HEK293 (cell line): ENCODE results near the gene ELAVL2.

Experiments
- GLI4 ChIP-seq: fragments of 450-650 bp; formaldehyde crosslinking; IDR thresholded peaks from 2 replicates; pipeline ENCODE4 v1.5.1; 2016; ENCODE audit warnings: missing biosample characterization, missing genetic modification characterization
- GLIS1 ChIP-seq: fragments of 450-650 bp; formaldehyde crosslinking; IDR thresholded peaks from 2 replicates; pipeline ENCODE4 v1.5.1; 2016; ENCODE audit warnings: missing biosample characterization, missing genetic modification characterization
- KLF10 ChIP-seq: fragments of 450-650 bp; IDR thresholded peaks from 2 replicates; pipeline ENCODE4 v1.5.1; 2018; ENCODE audit warnings: missing biosample characterization, mild to moderate bottlenecking, missing genetic modification characterization
- OSR2 ChIP-seq: fragments of 450-650 bp; formaldehyde crosslinking; IDR thresholded peaks from 2 replicates; pipeline ENCODE4 v1.5.1; 2016; ENCODE audit warnings: missing biosample characterization, missing genetic modification characterization
- SP2 ChIP-seq: fragments of 450-650 bp; formaldehyde crosslinking; IDR thresholded peaks from 2 replicates; pipeline ENCODE4 v1.5.1; 2016; ENCODE audit warnings: missing biosample characterization, missing genetic modification characterization
- SP7 ChIP-seq: fragments of 450-650 bp; formaldehyde crosslinking; IDR thresholded peaks from 2 replicates; pipeline ENCODE4 v1.5.1; 2016; ENCODE audit warnings: missing biosample characterization, missing genetic modification characterization
- ZBTB48 ChIP-seq: fragments of 450-650 bp; formaldehyde crosslinking; IDR thresholded peaks from 2 replicates; pipeline ENCODE4 v1.5.1; 2016; ENCODE audit warnings: missing biosample characterization, missing genetic modification characterization
- ZFHX2 ChIP-seq: fragments of 450-650 bp; formaldehyde crosslinking; conservative IDR thresholded peaks from 2 replicates; pipeline ENCODE4 v1.5.1; 2016; ENCODE audit warnings: missing biosample characterization, missing genetic modification characterization
- ZIC2 ChIP-seq: fragments of 450-650 bp; formaldehyde crosslinking; IDR thresholded peaks from 2 replicates; pipeline ENCODE4 v1.5.1; 2016; ENCODE audit warnings: missing biosample characterization, missing genetic modification characterization
- ZNF133 ChIP-seq: fragments of 450-650 bp; formaldehyde crosslinking; IDR thresholded peaks from 2 replicates; pipeline ENCODE4 v1.5.1; 2016; ENCODE audit warnings: missing biosample characterization, missing genetic modification characterization
- ZNF174 ChIP-seq: fragments of 450-650 bp; formaldehyde crosslinking; IDR thresholded peaks from 2 replicates; pipeline ENCODE4 v1.5.0; 2017; ENCODE audit warnings: missing biosample characterization, mild to moderate bottlenecking, missing genetic modification characterization
- ZNF184 ChIP-seq: fragments of 450-650 bp; IDR thresholded peaks from 2 replicates; pipeline ENCODE4 v1.5.1; 2018; ENCODE audit warnings: missing biosample characterization, mild to moderate bottlenecking, missing genetic modification characterization
- ZNF239 ChIP-seq: fragments of 450-650 bp; formaldehyde crosslinking; IDR thresholded peaks from 2 replicates; pipeline ENCODE4 v1.5.1; 2016; ENCODE audit warnings: missing biosample characterization, missing genetic modification characterization
- ZNF292 ChIP-seq: fragments of 450-650 bp; formaldehyde crosslinking; IDR thresholded peaks from 2 replicates; pipeline ENCODE4 v1.5.1; 2016; ENCODE audit warnings: low read depth, missing biosample characterization, missing genetic modification characterization, borderline replicate concordance
- ZNF473 ChIP-seq: fragments of 450-650 bp; formaldehyde crosslinking; IDR thresholded peaks from 2 replicates; pipeline ENCODE4 v1.5.1; 2017; ENCODE audit warnings: missing biosample characterization, missing genetic modification characterization
- ZNF596 ChIP-seq: fragments of 450-650 bp; IDR thresholded peaks from 2 replicates; pipeline ENCODE4 v1.5.0; 2018; ENCODE audit warnings: missing biosample characterization, mild to moderate bottlenecking, missing genetic modification characterization, moderate library complexity
- ZNF621 ChIP-seq: fragments of 450-650 bp; formaldehyde crosslinking; IDR thresholded peaks from 2 replicates; pipeline ENCODE4 v1.5.1; 2017; ENCODE audit warnings: missing biosample characterization, missing genetic modification characterization
- ZNF623 ChIP-seq: fragments of 450-650 bp; formaldehyde crosslinking; IDR thresholded peaks from 2 replicates; pipeline ENCODE4 v1.5.1; 2016; ENCODE audit warnings: missing biosample characterization, missing genetic modification characterization
- ZNF792 ChIP-seq: fragments of 450-650 bp; formaldehyde crosslinking; IDR thresholded peaks from 2 replicates; pipeline ENCODE4 v1.5.1; 2016; ENCODE audit warnings: missing biosample characterization, missing genetic modification characterization
- TF ChIP-seq, protein P1 (sequence below): fragments of 450-650 bp; formaldehyde crosslinking; conservative IDR thresholded peaks from 2 replicates; pipeline ENCODE4 v1.5.1; 2016; ENCODE audit warnings: low read depth, missing biosample characterization, missing genetic modification characterization
- TF ChIP-seq, protein P2 (sequence below): fragments of 450-650 bp; formaldehyde crosslinking; IDR thresholded peaks from 2 replicates; pipeline ENCODE4 v1.5.1; 2016; ENCODE audit warnings: missing biosample characterization, missing genetic modification characterization
- TF ChIP-seq, protein P3 (sequence below): fragments of 450-650 bp; formaldehyde crosslinking; IDR thresholded peaks from 2 replicates; pipeline ENCODE4 v1.5.1; 2016; ENCODE audit warnings: missing biosample characterization, missing genetic modification characterization, low read depth
- TF ChIP-seq, protein P4 (sequence below): fragments of 450-650 bp; formaldehyde crosslinking; IDR thresholded peaks from 2 replicates; pipeline ENCODE4 v1.5.1; 2016; ENCODE audit warnings: missing biosample characterization, missing genetic modification characterization
- TF ChIP-seq, protein P5 (sequence below): fragments of 450-650 bp; formaldehyde crosslinking; IDR thresholded peaks from 2 replicates; pipeline ENCODE4 v1.5.1; 2016; ENCODE audit warnings: missing biosample characterization, missing genetic modification characterization
- TF ChIP-seq, protein P6 (sequence below): fragments of 450-650 bp; formaldehyde crosslinking; IDR thresholded peaks from 2 replicates; pipeline ENCODE4 v1.5.1; 2016; ENCODE audit warnings: missing biosample characterization, missing genetic modification characterization
- TF ChIP-seq, protein P7 (sequence below): sonication (generic); formaldehyde crosslinking; IDR thresholded peaks from 2 replicates; pipeline ENCODE4 v1.8.1; 2022; ENCODE audit warnings: mild to moderate bottlenecking, moderate library complexity, missing genetic modification reagents

Gene ELAVL2

DNA sequence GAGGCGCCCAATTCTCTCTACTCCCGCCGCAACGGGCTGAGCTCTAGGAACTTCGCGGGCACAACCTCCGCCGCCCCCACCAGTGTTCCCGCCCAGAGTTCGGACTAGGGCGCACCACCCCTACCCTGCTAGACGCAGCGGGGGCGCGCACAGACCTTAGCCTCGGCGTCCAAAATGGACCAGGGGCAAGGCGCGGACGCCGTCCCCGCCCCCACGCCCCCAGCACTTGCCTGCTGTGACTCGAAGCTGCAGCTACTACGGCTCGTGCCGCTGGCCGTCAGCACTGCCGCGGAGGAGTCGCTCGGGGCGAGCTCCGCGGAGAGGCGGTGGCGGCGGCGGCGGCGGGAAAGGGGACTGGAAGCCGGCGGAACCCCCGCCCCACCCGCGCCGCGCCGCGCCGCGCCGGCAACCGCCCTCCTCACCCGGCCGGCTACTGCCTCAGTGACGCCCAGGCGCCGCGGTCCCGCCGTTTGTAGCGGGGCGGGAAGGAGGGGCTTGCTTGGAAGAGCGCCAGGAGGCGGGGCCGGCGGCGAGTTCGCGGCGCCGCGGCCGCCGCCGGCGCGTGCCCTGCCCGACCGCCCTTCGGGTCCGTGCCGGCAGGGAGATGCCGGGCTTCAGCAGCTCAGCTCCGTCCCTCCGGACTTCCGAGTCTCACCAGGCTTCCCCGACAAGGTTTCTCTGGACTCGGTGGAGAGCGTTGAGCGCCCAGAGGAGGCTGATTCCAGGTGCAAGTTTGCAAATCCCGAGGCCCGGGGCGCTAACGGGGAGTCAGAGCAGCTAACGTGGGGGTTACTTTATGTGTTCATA lies 4.5 kb downstream of the ELAVL2 start (continued):
- TF ChIP-seq ZNF792 (tag by site-specific recombination) (no peak; the same call in 1 of the 2 replicates), KLF10 (tag by site-specific recombination) (0 out of 2 replicates have a peak, but pooled peaks have one; percentile 25), ZIC2 (tag by site-specific recombination) (peak; percentile 79), ZNF174 (no peak), ZNF623 (no peak), ZFHX2 (tag by site-specific recombination) (peak; percentile 92), SP2 (tag by site-specific recombination) (peak; percentile 75), ZNF239 (tag by site-specific recombination) (no peak), OSR2 (tag by site-specific recombination) (0 out of 2 replicates have a peak, but pooled peaks have one; percentile 7), ZNF133 (tag by site-specific recombination) (no peak), ZNF621 (no peak), SP7 (tag by site-specific recombination) (peak; percentile 49), ZBTB48 (peak; percentile 51; the same call in 1 of the 2 replicates), ZNF473 (tag by site-specific recombination) (no peak), ZNF596 (tag by site-specific recombination) (no peak), GLIS1 (tag by site-specific recombination) (peak; percentile 39; the same call in 1 of the 2 replicates), GLI4 (tag by site-specific recombination) (no peak), ZNF292 (tag by site-specific recombination) (no peak), ZNF184 (tag by site-specific recombination) (0 out of 2 replicates have a peak, but pooled peaks have one; percentile 13)
- TF ChIP-seq, protein P1, sequence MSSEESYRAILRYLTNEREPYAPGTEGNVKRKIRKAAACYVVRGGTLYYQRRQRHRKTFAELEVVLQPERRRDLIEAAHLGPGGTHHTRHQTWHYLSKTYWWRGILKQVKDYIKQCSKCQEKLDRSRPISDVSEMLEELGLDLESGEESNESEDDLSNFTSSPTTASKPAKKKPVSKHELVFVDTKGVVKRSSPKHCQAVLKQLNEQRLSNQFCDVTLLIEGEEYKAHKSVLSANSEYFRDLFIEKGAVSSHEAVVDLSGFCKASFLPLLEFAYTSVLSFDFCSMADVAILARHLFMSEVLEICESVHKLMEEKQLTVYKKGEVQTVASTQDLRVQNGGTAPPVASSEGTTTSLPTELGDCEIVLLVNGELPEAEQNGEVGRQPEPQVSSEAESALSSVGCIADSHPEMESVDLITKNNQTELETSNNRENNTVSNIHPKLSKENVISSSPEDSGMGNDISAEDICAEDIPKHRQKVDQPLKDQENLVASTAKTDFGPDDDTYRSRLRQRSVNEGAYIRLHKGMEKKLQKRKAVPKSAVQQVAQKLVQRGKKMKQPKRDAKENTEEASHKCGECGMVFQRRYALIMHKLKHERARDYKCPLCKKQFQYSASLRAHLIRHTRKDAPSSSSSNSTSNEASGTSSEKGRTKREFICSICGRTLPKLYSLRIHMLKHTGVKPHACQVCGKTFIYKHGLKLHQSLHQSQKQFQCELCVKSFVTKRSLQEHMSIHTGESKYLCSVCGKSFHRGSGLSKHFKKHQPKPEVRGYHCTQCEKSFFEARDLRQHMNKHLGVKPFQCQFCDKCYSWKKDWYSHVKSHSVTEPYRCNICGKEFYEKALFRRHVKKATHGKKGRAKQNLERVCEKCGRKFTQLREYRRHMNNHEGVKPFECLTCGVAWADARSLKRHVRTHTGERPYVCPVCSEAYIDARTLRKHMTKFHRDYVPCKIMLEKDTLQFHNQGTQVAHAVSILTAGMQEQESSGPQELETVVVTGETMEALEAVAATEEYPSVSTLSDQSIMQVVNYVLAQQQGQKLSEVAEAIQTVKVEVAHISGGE (tag by site-specific recombination): 0 out of 2 replicates have a peak, but pooled peaks have one; percentile 1
- TF ChIP-seq, protein P2, sequence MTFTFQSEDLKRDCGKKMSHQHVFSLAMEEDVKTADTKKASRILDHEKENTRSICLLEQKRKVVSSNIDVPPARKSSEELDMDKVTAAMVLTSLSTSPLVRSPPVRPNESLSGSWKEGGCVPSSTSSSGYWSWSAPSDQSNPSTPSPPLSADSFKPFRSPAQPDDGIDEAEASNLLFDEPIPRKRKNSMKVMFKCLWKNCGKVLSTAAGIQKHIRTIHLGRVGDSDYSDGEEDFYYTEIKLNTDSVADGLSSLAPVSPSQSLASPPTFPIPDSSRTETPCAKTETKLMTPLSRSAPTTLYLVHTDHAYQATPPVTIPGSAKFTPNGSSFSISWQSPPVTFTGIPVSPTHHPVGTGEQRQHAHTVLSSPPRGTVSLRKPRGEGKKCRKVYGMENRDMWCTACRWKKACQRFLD (tag by site-specific recombination): no peak
- TF ChIP-seq, protein P3, sequence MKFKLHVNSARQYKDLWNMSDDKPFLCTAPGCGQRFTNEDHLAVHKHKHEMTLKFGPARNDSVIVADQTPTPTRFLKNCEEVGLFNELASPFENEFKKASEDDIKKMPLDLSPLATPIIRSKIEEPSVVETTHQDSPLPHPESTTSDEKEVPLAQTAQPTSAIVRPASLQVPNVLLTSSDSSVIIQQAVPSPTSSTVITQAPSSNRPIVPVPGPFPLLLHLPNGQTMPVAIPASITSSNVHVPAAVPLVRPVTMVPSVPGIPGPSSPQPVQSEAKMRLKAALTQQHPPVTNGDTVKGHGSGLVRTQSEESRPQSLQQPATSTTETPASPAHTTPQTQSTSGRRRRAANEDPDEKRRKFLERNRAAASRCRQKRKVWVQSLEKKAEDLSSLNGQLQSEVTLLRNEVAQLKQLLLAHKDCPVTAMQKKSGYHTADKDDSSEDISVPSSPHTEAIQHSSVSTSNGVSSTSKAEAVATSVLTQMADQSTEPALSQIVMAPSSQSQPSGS (tag by site-specific recombination): no peak
- TF ChIP-seq, protein P4, sequence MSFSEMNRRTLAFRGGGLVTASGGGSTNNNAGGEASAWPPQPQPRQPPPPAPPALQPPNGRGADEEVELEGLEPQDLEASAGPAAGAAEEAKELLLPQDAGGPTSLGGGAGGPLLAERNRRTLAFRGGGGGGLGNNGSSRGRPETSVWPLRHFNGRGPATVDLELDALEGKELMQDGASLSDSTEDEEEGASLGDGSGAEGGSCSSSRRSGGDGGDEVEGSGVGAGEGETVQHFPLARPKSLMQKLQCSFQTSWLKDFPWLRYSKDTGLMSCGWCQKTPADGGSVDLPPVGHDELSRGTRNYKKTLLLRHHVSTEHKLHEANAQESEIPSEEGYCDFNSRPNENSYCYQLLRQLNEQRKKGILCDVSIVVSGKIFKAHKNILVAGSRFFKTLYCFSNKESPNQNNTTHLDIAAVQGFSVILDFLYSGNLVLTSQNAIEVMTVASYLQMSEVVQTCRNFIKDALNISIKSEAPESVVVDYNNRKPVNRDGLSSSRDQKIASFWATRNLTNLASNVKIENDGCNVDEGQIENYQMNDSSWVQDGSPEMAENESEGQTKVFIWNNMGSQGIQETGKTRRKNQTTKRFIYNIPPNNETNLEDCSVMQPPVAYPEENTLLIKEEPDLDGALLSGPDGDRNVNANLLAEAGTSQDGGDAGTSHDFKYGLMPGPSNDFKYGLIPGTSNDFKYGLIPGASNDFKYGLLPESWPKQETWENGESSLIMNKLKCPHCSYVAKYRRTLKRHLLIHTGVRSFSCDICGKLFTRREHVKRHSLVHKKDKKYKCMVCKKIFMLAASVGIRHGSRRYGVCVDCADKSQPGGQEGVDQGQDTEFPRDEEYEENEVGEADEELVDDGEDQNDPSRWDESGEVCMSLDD (tag by site-specific recombination): peak; percentile 49; the same call in 1 of the 2 replicates
- TF ChIP-seq, protein P5, sequence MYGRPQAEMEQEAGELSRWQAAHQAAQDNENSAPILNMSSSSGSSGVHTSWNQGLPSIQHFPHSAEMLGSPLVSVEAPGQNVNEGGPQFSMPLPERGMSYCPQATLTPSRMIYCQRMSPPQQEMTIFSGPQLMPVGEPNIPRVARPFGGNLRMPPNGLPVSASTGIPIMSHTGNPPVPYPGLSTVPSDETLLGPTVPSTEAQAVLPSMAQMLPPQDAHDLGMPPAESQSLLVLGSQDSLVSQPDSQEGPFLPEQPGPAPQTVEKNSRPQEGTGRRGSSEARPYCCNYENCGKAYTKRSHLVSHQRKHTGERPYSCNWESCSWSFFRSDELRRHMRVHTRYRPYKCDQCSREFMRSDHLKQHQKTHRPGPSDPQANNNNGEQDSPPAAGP (tag by site-specific recombination): peak; percentile 58; the same call in 1 of the 2 replicates
- TF ChIP-seq, protein P6, sequence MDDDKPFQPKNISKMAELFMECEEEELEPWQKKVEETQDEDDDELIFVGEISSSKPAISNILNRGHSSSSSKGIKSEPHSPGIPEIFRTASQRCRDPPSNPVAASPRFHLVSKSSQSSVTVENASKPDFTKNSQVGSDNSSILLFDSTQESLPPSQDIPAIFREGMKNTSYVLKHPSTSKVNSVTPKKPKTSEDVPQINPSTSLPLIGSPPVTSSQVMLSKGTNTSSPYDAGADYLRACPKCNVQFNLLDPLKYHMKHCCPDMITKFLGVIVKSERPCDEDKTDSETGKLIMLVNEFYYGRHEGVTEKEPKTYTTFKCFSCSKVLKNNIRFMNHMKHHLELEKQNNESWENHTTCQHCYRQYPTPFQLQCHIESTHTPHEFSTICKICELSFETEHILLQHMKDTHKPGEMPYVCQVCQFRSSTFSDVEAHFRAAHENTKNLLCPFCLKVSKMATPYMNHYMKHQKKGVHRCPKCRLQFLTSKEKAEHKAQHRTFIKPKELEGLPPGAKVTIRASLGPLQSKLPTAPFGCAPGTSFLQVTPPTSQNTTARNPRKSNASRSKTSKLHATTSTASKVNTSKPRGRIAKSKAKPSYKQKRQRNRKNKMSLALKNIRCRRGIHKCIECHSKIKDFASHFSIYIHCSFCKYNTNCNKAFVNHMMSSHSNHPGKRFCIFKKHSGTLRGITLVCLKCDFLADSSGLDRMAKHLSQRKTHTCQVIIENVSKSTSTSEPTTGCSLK (tag by site-specific recombination): no peak
- TF ChIP-seq, protein P7, sequence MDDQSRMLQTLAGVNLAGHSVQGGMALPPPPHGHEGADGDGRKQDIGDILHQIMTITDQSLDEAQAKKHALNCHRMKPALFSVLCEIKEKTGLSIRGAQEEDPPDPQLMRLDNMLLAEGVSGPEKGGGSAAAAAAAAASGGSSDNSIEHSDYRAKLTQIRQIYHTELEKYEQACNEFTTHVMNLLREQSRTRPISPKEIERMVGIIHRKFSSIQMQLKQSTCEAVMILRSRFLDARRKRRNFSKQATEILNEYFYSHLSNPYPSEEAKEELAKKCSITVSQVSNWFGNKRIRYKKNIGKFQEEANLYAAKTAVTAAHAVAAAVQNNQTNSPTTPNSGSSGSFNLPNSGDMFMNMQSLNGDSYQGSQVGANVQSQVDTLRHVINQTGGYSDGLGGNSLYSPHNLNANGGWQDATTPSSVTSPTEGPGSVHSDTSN: peak; percentile 88
